ENCODE data around the gene KASH5.

Gene KASH5

GRCh38 chr19:49421039-49421877 lies 33.2 kb downstream of the KASH5 start:
- DNase-seq (ENCODE audit: low read depth in 2 of 2), result no peak

- no peak for DNase-seq (ENCODE audit: low read depth in 2 of 2)
Measured at GRCh38 chr19:49421878-49422202, 33.8 kb downstream of the KASH5 start.

GRCh38 chr19:49422407-49423070 lies 34.5 kb downstream of the KASH5 start:
- DNase-seq (ENCODE audit: low read depth in 2 of 2), result no peak

- no peak for DNase-seq (ENCODE audit: low read depth in 2 of 2)
Measured at GRCh38 chr19:49423071-49423984, 35.3 kb downstream of the KASH5 start, which contains the start of gene PTH2. Gene PTH2, minus strand, starts transcription at chr19:49423441. Its CDS starts 102 bp downstream, at chr19:49423339.

GRCh38 chr19:49423985-49424303 lies 35.9 kb downstream of the KASH5 start:
- no peak for DNase-seq (ENCODE audit: low read depth in 2 of 2)

GRCh38 chr19:49425178-49425577 lies 37.1 kb downstream of the KASH5 start, which contains the start of gene GFY:
Gene GFY, plus strand, starts transcription at chr19:49425388. Its CDS starts 1,043 bp downstream, at chr19:49426431.
- no peak for DNase-seq (ENCODE audit: low read depth in 2 of 2)

DNA sequence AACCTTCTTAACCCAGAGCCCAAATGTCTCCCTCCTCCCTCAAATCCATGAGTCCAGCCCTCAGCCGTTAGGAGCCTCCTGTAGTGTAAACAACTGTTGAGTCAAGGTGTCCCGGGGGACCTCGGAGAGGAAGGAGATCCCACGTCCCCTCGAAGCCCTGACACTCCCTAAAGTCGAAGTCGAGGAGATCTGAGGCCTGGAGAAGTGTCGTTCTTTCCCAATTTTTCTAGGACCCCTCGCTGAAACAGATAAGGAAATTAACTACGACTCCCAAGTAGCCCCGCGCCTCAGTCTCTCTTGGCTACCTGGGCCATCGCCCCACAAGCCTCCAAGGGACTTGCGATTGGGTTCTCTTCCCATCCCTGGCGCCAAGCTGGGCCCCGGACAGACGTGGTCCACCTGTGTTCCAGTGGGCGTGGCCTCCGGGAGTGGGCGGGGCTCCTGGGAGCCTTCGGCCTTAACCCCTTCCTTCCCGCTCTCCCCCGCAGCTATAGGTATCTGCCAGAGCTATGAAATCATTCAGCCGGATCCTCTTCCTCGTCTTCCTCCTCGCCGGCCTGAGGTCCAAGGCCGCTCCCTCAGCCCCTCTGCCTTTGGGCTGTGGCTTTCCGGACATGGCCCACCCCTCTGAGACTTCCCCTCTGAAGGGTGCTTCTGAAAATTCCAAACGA lies 38.0 kb downstream of the KASH5 start:
- DNase-seq (ENCODE audit: low read depth in 2 of 2), result no peak

DNA sequence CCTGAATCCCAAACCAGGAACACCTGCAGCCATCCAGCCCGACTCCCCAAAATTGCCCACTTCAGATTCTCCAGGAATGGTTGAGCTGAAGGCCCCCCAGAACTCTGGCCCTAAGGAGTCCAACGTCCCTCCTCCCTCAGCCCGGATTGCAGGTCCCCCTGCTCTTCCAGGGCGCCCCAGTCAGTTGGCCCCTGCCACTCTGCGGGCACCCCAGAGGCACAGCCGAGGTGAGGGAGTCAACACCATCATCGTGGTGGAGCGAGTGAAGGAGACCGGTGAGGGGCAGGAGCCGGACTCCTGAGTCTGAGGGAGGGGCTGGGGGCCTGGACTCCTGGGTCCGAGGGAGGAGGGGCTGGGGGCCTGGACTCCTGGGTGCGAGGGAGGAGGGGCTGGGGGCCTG lies 39.3 kb downstream of the KASH5 start:
- DNase-seq (ENCODE audit: low read depth in 2 of 2), result no peak

GRCh38 chr19:49427855-49428546 lies 40.0 kb downstream of the KASH5 start:
- DNase-seq (ENCODE audit: low read depth in 2 of 2), result no peak

- DNase-seq (ENCODE audit: low read depth in 2 of 2), result no peak
Measured at GRCh38 chr19:49428547-49429451, 40.8 kb downstream of the KASH5 start.

- no peak for DNase-seq (ENCODE audit: low read depth in 2 of 2)
Measured at GRCh38 chr19:49430172-49430677, 42.2 kb downstream of the KASH5 start.

DNA sequence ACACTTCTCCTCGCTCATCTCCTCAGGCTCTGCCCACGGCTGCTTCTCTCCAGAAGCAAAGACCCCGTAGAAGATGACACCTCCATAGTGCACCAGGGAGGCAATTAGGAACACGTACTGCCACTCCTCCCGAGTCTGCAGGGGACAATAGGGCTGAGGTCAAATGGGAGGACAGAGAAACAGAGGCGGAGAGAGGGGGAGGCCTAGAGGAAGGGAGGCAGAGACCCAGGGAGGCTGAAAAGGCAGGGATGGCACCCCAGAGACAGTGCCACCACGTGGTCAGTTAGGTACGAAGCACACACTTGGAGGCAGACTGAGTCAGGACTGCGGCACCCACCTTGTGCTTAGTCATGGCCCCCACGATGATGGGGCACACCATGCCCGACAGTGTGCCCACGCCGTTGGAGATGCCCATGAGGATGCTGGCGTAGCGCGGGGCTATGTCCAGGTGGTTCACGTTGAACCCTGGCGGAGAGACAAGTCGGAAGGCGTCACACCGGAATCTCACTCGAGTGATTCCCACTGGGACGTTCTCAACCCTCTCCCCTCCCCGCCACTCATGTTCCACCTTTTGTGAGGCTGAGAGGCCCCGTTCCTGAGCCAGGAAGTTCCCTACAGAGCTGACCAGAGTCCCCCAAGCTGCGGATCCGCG lies 42.8 kb downstream of the KASH5 start:
- no peak for DNase-seq (ENCODE audit: low read depth in 2 of 2)

DNA sequence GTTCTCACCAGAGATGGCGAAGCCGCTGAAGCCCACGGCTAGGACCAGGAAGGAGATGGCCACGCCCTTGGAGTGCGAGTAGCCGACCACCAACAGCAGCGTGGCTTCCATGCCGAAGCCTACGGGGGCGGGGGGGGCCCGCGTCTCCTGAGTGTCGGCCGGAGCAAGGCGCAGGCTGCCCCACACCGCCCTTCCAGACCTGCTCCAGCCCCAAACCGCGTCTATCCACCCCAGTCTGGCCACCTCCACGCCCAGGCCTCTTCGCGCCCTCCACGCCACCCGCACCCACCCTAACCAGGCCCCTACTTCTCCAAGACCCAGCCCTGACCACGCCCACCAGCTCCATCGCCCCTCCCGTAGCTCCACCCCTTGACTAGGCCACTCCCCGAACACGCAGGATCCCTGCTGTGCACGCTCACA lies 43.3 kb downstream of the KASH5 start:
- no peak for DNase-seq (ENCODE audit: low read depth in 2 of 2)

GRCh38 chr19:49432141-49433073 lies 44.4 kb downstream of the KASH5 start:
- no peak for DNase-seq (ENCODE audit: low read depth in 2 of 2)

DNA sequence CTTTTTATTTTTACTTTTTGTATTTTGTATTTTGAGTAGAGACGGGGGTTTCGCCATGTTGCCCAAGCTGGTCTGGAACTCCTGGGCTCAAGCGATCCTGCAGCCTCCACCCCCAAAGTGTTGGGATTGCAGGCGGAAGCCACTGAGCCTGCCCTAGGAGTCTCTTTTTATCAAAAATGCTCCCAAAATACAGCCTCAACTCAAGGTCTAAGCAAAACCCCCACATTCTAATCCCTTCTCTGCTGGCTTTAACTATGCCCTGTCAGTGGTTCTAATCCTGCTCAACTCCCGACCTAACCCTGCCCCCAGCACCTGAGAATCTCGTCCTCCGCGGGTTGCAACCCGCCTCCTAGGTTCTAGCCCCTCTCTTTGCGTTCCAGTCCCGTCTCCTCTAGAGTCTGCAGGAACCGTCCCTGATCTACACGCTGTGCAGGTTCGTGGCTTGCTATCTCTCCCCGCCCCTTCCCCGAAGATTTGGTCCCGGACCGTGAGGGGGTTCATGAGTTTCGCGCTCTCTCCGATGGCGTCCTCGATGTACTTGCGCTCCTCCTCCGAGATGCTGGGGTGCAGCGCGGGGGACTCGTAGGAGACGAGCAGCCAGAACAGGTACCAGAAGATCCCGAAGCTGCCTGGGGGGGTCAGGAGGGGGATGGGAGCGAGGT lies 45.3 kb downstream of the KASH5 start:
- DNase-seq (ENCODE audit: low read depth in 2 of 2), result no peak

DNA sequence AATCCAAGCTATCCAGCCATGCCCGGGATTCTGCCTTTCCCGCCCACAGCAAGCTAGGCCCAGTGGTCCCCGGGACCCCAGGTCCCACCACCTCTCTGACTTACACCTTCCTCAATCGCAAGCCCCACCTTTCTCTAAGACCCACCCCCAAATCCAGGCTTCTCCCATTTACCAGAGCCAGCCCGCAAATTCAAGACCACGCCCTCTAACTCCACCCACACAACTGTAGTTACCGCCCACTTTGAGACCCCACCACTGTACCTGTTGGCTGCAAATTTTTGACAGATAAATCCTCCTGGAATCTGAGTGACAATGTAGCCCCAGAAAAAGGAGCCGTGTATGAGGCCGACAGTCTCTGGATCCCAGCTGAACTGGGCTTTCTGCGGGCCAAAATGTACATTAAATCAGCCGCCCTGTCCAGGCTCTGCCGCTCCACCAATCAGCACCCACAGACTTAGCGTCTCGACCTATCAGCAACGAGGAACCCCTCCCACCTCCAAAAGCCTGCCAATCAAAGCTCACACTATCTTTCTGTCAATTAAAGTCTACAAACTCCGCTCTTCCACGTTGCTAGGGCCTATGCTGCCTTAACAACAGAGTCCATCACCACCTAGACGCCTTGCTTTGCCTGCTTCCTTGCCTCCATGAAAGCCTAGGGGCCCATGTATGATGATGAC lies 47.0 kb downstream of the KASH5 start:
- DNase-seq (ENCODE audit: low read depth in 2 of 2), result no peak

DNA sequence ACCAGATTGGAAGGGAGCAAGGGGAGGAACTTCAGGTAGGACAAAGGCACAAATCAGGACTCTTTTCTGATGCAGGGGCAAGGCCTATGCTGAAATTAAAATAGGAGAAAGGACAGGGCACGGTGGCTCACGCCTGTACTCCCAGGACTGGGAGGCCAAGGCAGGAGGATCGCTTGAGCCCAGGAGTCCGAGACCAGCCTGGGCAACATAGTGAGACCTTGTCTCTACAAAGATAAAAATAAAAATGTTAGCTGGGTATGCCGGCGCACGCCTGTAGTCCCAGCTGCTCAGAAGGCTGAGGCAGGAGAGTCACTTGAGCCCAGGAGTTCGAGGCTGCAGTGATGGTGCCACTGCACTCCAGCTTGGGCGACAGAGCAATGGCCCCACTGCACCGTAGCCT lies 47.6 kb downstream of the KASH5 start:
- no peak for DNase-seq (ENCODE audit: low read depth in 2 of 2)
